ENCODE data around the gene YTHDF2. TPM values are rescaled to one million over a fixed set of nuclear protein-coding genes. Genes with fewer than 3 reads are reported as not detected.
A peak's percentile ranks its signal among the peaks of the same experiment; 100 is the strongest.
"Not testable (repeated sequence)": the region's sequence is repeated elsewhere in the genome, so short reads cannot be mapped to it uniquely, and the experiment has no call there.

Gene YTHDF2
- total and polyA plus RNA-seq, 2 donors from 2014 or later, result 38.2 to 61.0 TPM

- Histone ChIP-seq H3K36me3 (ENCODE audit: control insufficient read depth in 2 of 3, insufficient read depth in 3 of 3, low read length in 3 of 3) (peaks cover 15 to 28% (median 21%) of the 10 kb centered on the region in 3 donors), H3K27ac (ENCODE audit: low read depth in 2 of 2, low read length in 2 of 2) (no peak overlapping the region), H3K4me1 (ENCODE audit: control insufficient read depth in 2 of 3, insufficient read depth in 2 of 3, low read depth in 1 of 3, low read length in 3 of 3) (peaks cover 6 to 9% (median 9%) of the 10 kb centered on the region in 3 donors), H3K4me3 (ENCODE audit: low read length in 3 of 3) (no peak overlapping the region), H3K9ac (ENCODE audit: low read length in 3 of 3) (no peak overlapping the region), H3K9me3 (ENCODE audit: control insufficient read depth in 2 of 3, insufficient read depth in 1 of 3, low read length in 3 of 3) (no peaks in the 10 kb centered on the region), H3K27me3 (ENCODE audit: control insufficient read depth, insufficient read depth, low read length) (no peaks in the 10 kb centered on the region)
- intact Hi-C loops (cut with DNase I), result no loop called here
- DNase-seq (no peak), FAIRE-seq (no peak)
- TF ChIP-seq CTCF (IDR thresholded peaks at IDR 0.05; ENCODE audit: borderline replicate concordance, extremely low read depth, insufficient read depth), result no peak
These were observed 9.0 kb downstream of the YTHDF2 start for GRCh38 chr1:28745653-28746173.

- FAIRE-seq (no peak), DNase-seq (no peak)
- Histone ChIP-seq H3K4me3 (ENCODE audit: low read length in 3 of 3) (no peak overlapping the region), H3K9ac (ENCODE audit: low read length in 3 of 3) (no peak overlapping the region), H3K36me3 (ENCODE audit: control insufficient read depth in 2 of 3, insufficient read depth in 3 of 3, low read length in 3 of 3) (peaks cover 0 to 2% (median 1%) of the 10 kb centered on the region in 3 donors), H3K9me3 (ENCODE audit: control insufficient read depth in 2 of 3, insufficient read depth in 1 of 3, low read length in 3 of 3) (no peaks in the 10 kb centered on the region), H3K27me3 (ENCODE audit: control insufficient read depth, insufficient read depth, low read length) (no peaks in the 10 kb centered on the region), H3K27ac (ENCODE audit: low read depth in 2 of 2, low read length in 2 of 2) (no peak overlapping the region), H3K4me1 (ENCODE audit: control insufficient read depth in 2 of 3, insufficient read depth in 2 of 3, low read depth in 1 of 3, low read length in 3 of 3) (peaks cover 3 to 19% (median 15%) of the 10 kb centered on the region in 3 donors)
- intact Hi-C loops (cut with DNase I), result no loop called here
- no peak for TF ChIP-seq CTCF (IDR thresholded peaks at IDR 0.05; ENCODE audit: borderline replicate concordance, extremely low read depth, insufficient read depth)
These were observed 13.6 kb downstream of the YTHDF2 start for GRCh38 chr1:28750330-28750729.

- H3K27ac ChIP-seq (ENCODE audit: low read depth in 2 of 2, low read length in 2 of 2); H3K4me3 ChIP-seq (ENCODE audit: low read length in 3 of 3); DNase-seq; intact Hi-C loops (cut with DNase I); H3K27me3 ChIP-seq (ENCODE audit: control insufficient read depth, insufficient read depth, low read length); FAIRE-seq; H3K9ac ChIP-seq (ENCODE audit: low read length in 3 of 3); H3K9me3 ChIP-seq (ENCODE audit: control insufficient read depth in 2 of 3, insufficient read depth in 1 of 3, low read length in 3 of 3); H3K36me3 ChIP-seq (ENCODE audit: control insufficient read depth in 2 of 3, insufficient read depth in 3 of 3, low read length in 3 of 3): not testable (repeated sequence)
- peaks cover 3 to 20% (median 19%) of the 10 kb centered on the region in 3 donors for H3K4me1 ChIP-seq (ENCODE audit: control insufficient read depth in 2 of 3, insufficient read depth in 2 of 3, low read depth in 1 of 3, low read length in 3 of 3)
These were observed 14.1 kb downstream of the YTHDF2 start for GRCh38 chr1:28750771-28751294.

GRCh38 chr1:28751315-28752060, 14.7 kb downstream of the YTHDF2 start:
- Histone ChIP-seq H3K9ac (ENCODE audit: low read length in 3 of 3) (no peak overlapping the region), H3K36me3 (ENCODE audit: control insufficient read depth in 2 of 3, insufficient read depth in 3 of 3, low read length in 3 of 3) (peaks cover 0 to 2% (median 0%) of the 10 kb centered on the region in 3 donors), H3K27ac (ENCODE audit: low read depth in 2 of 2, low read length in 2 of 2) (peak overlapping the region in 1 of 2 donors; percentile 32), H3K27me3 (ENCODE audit: control insufficient read depth, insufficient read depth, low read length) (no peaks in the 10 kb centered on the region), H3K4me3 (ENCODE audit: low read length in 3 of 3) (peak overlapping the region in 1 of 3 donors; percentile 0), H3K9me3 (ENCODE audit: control insufficient read depth in 2 of 3, insufficient read depth in 1 of 3, low read length in 3 of 3) (no peaks in the 10 kb centered on the region), H3K4me1 (ENCODE audit: control insufficient read depth in 2 of 3, insufficient read depth in 2 of 3, low read depth in 1 of 3, low read length in 3 of 3) (peaks cover 3 to 25% (median 19%) of the 10 kb centered on the region in 3 donors)
- no peak for TF ChIP-seq CTCF (IDR thresholded peaks at IDR 0.05; ENCODE audit: borderline replicate concordance, extremely low read depth, insufficient read depth)
- FAIRE-seq, result no peak
- intact Hi-C loops (cut with DNase I), result no loop called here
- DNase-seq, result no peak
